Endothelial cell of umbilical vein (primary cell): Measurements from ENCODE around the gene MST1. TPM values are rescaled to one million over a fixed set of nuclear protein-coding genes. Genes with fewer than 3 reads are reported as not detected.

Experiments used
- BruUV-seq: library from RNA; stranded (reverse); fragments of 400-500 nt; replicated peaks from 2 replicates; lab custom pipeline; 2021; lab: Mats Ljungman, UMichigan
- CTCF ChIA-PET: fragments of 300-600, 350-600 bp; sonication (Branson Sonifier 250); formaldehyde crosslinking; loops from one replicate; lab custom pipeline; 2021; ENCODE audit warnings: antibody characterized with exemption, inconsistent platforms; lab: Charles Lee
- POLR2A ChIA-PET: fragments of 300-600, 350-600 bp; sonication (Branson Sonifier 250); formaldehyde crosslinking; loops from one replicate; lab custom pipeline; 2021; ENCODE audit warnings: antibody characterized with exemption, inconsistent platforms; lab: Charles Lee
- DNase-seq: peaks from one replicate; pipeline ENCODE4 v3.0.0-alpha.2; 2011; ENCODE audit warnings: low read depth, low spot score
- FAIRE-seq: peaks from 2 replicates; lab custom pipeline; 2011; peaks lifted over from hg19 to GRCh38; lab: Jason Lieb, UNC
- H2AFZ ChIP-seq: 2 replicates; pipeline ENCODE4 v1.6.0; 2012; ENCODE audit warnings: low read depth, low read length, control low read depth, inconsistent platforms
- H3K27ac ChIP-seq: 2 replicates; pipeline ENCODE4 v1.5.1; 2011; ENCODE audit warnings: low read depth, mild to moderate bottlenecking, control low read depth, low read length, moderate library complexity; ENCODE audit not compliant: insufficient read depth
- H3K27me3 ChIP-seq, 2 experiments: 2 replicates each; pipeline versions ENCODE4 v1.6.0 to v1.6.1; 2011; ENCODE audit warnings: low read length in 2 of 2, mixed read lengths in 1 of 2; ENCODE audit not compliant: control insufficient read depth in 2 of 2, insufficient read depth in 2 of 2
- H3K36me3 ChIP-seq, 2 experiments: 2 replicates in 1 of 2; 3 replicates in 1 of 2; pipeline ENCODE4 v1.5.1; 2011; ENCODE audit warnings: low read length in 2 of 2, mild to moderate bottlenecking in 1 of 2, moderate library complexity in 1 of 2; ENCODE audit not compliant: control insufficient read depth in 2 of 2, insufficient read depth in 2 of 2; ENCODE audit errors: extremely low read depth in 1 of 2
- H3K4me1 ChIP-seq: 3 replicates; pipeline ENCODE4 v1.5.1; 2011; ENCODE audit warnings: mild to moderate bottlenecking, low read length; ENCODE audit not compliant: control insufficient read depth, insufficient read depth; ENCODE audit errors: extremely low read depth
- H3K4me2 ChIP-seq: 2 replicates; pipeline ENCODE4 v1.6.1; 2011; ENCODE audit warnings: low read length, control low read depth, mixed read lengths; ENCODE audit not compliant: insufficient read depth
- H3K4me3 ChIP-seq, 3 experiments: fragments of 200-600 bp in 1 of 3; sonication (generic), shearing (Covaris generic) in 1 of 3; replicated peaks in 1 of 3; 2 replicates each; pipeline ENCODE4 v1.5.1; 2011 to 2016; ENCODE audit warnings: control low read depth in 3 of 3, low read length in 3 of 3, mild to moderate bottlenecking in 2 of 3, inconsistent platforms in 1 of 3, low read depth in 1 of 3, moderate library complexity in 1 of 3; ENCODE audit not compliant: insufficient read depth in 1 of 3
- H3K79me2 ChIP-seq: 2 replicates; pipeline ENCODE4 v1.6.0; 2012; ENCODE audit warnings: low read length, inconsistent platforms; ENCODE audit not compliant: control insufficient read depth, insufficient read depth
- H3K9ac ChIP-seq: replicated peaks from 2 replicates; pipeline ENCODE3; 2011; ENCODE audit warnings: low read length, control low read depth; ENCODE audit not compliant: insufficient read depth; ENCODE audit errors: extremely low read depth
- H3K9me1 ChIP-seq: replicated peaks from 3 replicates; pipeline ENCODE4 v1.6.0; 2011; ENCODE audit warnings: mild to moderate bottlenecking, low read length; ENCODE audit not compliant: control insufficient read depth, insufficient read depth; ENCODE audit errors: extremely low read depth
- H3K9me3 ChIP-seq: replicated peaks from 2 replicates; pipeline ENCODE4 v1.5.1; 2012; ENCODE audit warnings: low read length, inconsistent platforms; ENCODE audit not compliant: control insufficient read depth, insufficient read depth
- H4K20me1 ChIP-seq: replicated peaks from 2 replicates; pipeline ENCODE3; 2011; ENCODE audit warnings: mild to moderate bottlenecking, low read length; ENCODE audit not compliant: control insufficient read depth, insufficient read depth; ENCODE audit errors: extremely low read depth
- CTCF ChIP-seq, 2 donors: IDR thresholded peaks; 1 replicate in 1 of 2; 2 replicates in 1 of 2; pipeline ENCODE4 v1.5.1; 2011; ENCODE audit warnings: low read length in 2 of 2, mild to moderate bottlenecking in 2 of 2, moderate library complexity in 2 of 2, control low read depth in 1 of 2, inconsistent platforms in 1 of 2, low read depth in 1 of 2; ENCODE audit not compliant: insufficient read depth in 1 of 2; ENCODE audit errors: extremely low read depth in 1 of 2
- EZH2 ChIP-seq: IDR thresholded peaks from 2 replicates; pipeline ENCODE4 v1.6.1; 2012; ENCODE audit warnings: borderline replicate concordance, low read depth, mild to moderate bottlenecking, moderate library complexity, low read length, inconsistent platforms; ENCODE audit not compliant: severe bottlenecking
- FOS ChIP-seq: IDR thresholded peaks from 2 replicates; pipeline ENCODE4 v1.6.1; 2011; ENCODE audit warnings: mild to moderate bottlenecking, low read length, moderate library complexity, borderline replicate concordance; ENCODE audit not compliant: insufficient read depth
- GATA2 ChIP-seq: IDR thresholded peaks from 2 replicates; pipeline ENCODE4 v1.7.0; 2011; ENCODE audit warnings: low read depth, mild to moderate bottlenecking, moderate library complexity, mixed read lengths, low read length; ENCODE audit not compliant: insufficient read length, insufficient read depth
- JUN ChIP-seq: IDR thresholded peaks from 2 replicates; pipeline ENCODE4 v1.6.1; 2011; ENCODE audit warnings: borderline replicate concordance, low read depth; ENCODE audit not compliant: insufficient read length, insufficient read depth
- MAX ChIP-seq: IDR thresholded peaks from 2 replicates; pipeline ENCODE4 v1.6.1; 2011; ENCODE audit not compliant: insufficient read depth, insufficient read length
- MYC ChIP-seq: IDR thresholded peaks from one replicate; pipeline ENCODE4 v1.6.1; 2011; ENCODE audit warnings: mild to moderate bottlenecking, low read depth, low read length
- POLR2A ChIP-seq: IDR thresholded peaks from 2 replicates; pipeline ENCODE4 v1.6.1; 2012; ENCODE audit warnings: low read depth, mild to moderate bottlenecking, control low read depth, low read length
- POLR2AphosphoS5 ChIP-seq: IDR thresholded peaks from 2 replicates; pipeline ENCODE4 v1.6.1; 2012; ENCODE audit warnings: low read depth, mild to moderate bottlenecking, control low read depth, low read length, moderate library complexity; ENCODE audit not compliant: insufficient read depth
- dilution Hi-C: fragments of 300-500 bp; cut with MboI; formaldehyde crosslinking; loops from one replicate; pipeline ENCODE4 v1.15.0; 2019; ENCODE audit warnings: low sequenced_read_pairs; ENCODE audit not compliant: extremely low pct_ligation_motif_present
- intact Hi-C: fragments of 100-400 bp; cut with micrococcal nuclease; formaldehyde crosslinking; loops from one replicate; pipeline ENCODE4 v1.10.0; 2022
- polyA plus RNA-seq, 4 experiments: library from polyadenylated mRNA; depleted of rRNA in 3 of 4; stranded (reverse) in 3 of 4; unstranded in 1 of 4; fragments of >200 nt; gene quantifications; 2 replicates each; pipeline versions ENCODE4 v1.2.1 to v1.2.3, GENCODE V29; 2011 to 2012; ENCODE audit warnings: missing spikeins in 1 of 4
- total RNA-seq: library from RNA; stranded (reverse); gene quantifications from 2 replicates; pipeline ENCODE4 v1.2.3, GENCODE V29; 2021

The MST1 gene
- total and polyA plus RNA-seq, 2 donors (not counting 3 experiments of a cell fraction or from before 2014, with no cell fraction given): 6.1 to 17.5 TPM

- TF ChIP-seq POLR2A (no peak), EZH2 (no peak), POLR2AphosphoS5 (no peak), GATA2 (no peak), MAX (no peak), FOS (no peak), JUN (no peak), MYC (no peak), CTCF (IDR thresholded peaks at IDR 0.05; ENCODE audit: extremely low read depth in 1 of 2, insufficient read depth in 1 of 2, low read depth in 1 of 2, low read length in 2 of 2) (no peak)
- Histone ChIP-seq H4K20me1 (no peaks in the 10 kb centered on the region), H3K9me1 (no peaks in the 10 kb centered on the region), H3K27me3 (peaks cover 0 to 2% of the 10 kb centered on the region in 2 experiments), H3K4me1 (no peaks in the 10 kb centered on the region), H3K9ac (no peak overlapping the region), H3K4me2 (no peak overlapping the region), H3K36me3 (no peaks in the 10 kb centered on the region), H3K79me2 (no peaks in the 10 kb centered on the region), H3K9me3 (no peaks in the 10 kb centered on the region), H2AFZ (no peak overlapping the region), H3K27ac (no peak overlapping the region), H3K4me3 (no peak overlapping the region)
- no peak for FAIRE-seq
- ChIA-PET CTCF (no interaction called here), POLR2A (no interaction called here)
- intact Hi-C loops: no loop called here
- no peak for DNase-seq
- no TSS peak for BruUV-seq
- dilution Hi-C loops: no loop called here
Observed at GRCh38 chr3:49638445-49638844, 50.8 kb downstream of the MST1 start.
